GM12865 (cell line): ENCODE results near the gene ATF7.

Experiments used
- DNase-seq: peaks from one replicate; pipeline ENCODE4 v3.0.0; 2010; ENCODE audit warnings: low read depth
- H3K4me3 ChIP-seq: 2 replicates; pipeline ENCODE4 v1.5.1; 2011; ENCODE audit warnings: mild to moderate bottlenecking, low read depth, low read length, control low read depth
- CTCF ChIP-seq: IDR thresholded peaks from 2 replicates; pipeline ENCODE4 v1.5.1; 2011; ENCODE audit warnings: low read length, control low read depth, low read depth, inconsistent platforms; ENCODE audit not compliant: insufficient read depth; ENCODE audit errors: missing control alignments

ATF7 gene

GRCh38 chr12:53504004-53504920, 121.9 kb downstream of the ATF7 start:
- H3K4me3 ChIP-seq = no peak overlapping the region
- no peak for DNase-seq
- no peak for TF ChIP-seq CTCF

GRCh38 chr12:53502983-53503728, 123.0 kb downstream of the ATF7 start:
- no peak for TF ChIP-seq CTCF
- no peak overlapping the region for H3K4me3 ChIP-seq
- no peak for DNase-seq

GRCh38 chr12:53502331-53502730, 123.9 kb downstream of the ATF7 start:
- no peak for DNase-seq
- TF ChIP-seq CTCF = no peak
- peak overlapping the region; percentile 94 for H3K4me3 ChIP-seq

- TF ChIP-seq CTCF = no peak
- no peak for DNase-seq
- H3K4me3 ChIP-seq = peak overlapping the region; percentile 94
Measured at GRCh38 chr12:53501615-53502181, 124.5 kb downstream of the ATF7 start.

GRCh38 chr12:53500776-53501614, 125.2 kb downstream of the ATF7 start, which contains the start of gene TARBP2:
TARBP2 (plus strand) TSS chr12:53501283; CDS start chr12:53501409, 126 bp downstream.
- peak; percentile 99 for DNase-seq
- no peak for TF ChIP-seq CTCF
- H3K4me3 ChIP-seq = peak within 1 kb of the TSS; percentile 94

GRCh38 chr12:53500142-53500775, 125.9 kb downstream of the ATF7 start:
- peak overlapping the region; percentile 66 for H3K4me3 ChIP-seq
- TF ChIP-seq CTCF = no peak
- no peak for DNase-seq
